GM19240 (cell line): ENCODE results near the gene NISCH.

ENCODE experiments used
- DNase-seq: peaks from one replicate; pipeline ENCODE4 v3.0.0; 2011; ENCODE audit warnings: low spot score; ENCODE audit not compliant: insufficient read length

The NISCH gene

GRCh38 chr3:52537165-52537620 lies 81.8 kb downstream of the NISCH start:
- no peak for DNase-seq

- no peak for DNase-seq
These were observed 82.5 kb downstream of the NISCH start for GRCh38 chr3:52537726-52538421.

- DNase-seq = no peak
These were observed 83.7 kb downstream of the NISCH start for GRCh38 chr3:52539010-52539653.

- DNase-seq = no peak
These were observed 85.6 kb downstream of the NISCH start for GRCh38 chr3:52541050-52541449.
